Upper lobe of left lung (tissue), 6 donors: ENCODE data around the gene TBC1D19. TPM values are rescaled to one million over a fixed set of nuclear protein-coding genes. Genes with fewer than 3 reads are reported as not detected.
A peak's percentile ranks its signal among the peaks of the same experiment; 100 is the strongest.

Experiments
- ATAC-seq, 2 donors: fragments of 200-7000 bp; cut with Tn5 transposase; one replicate each; pipeline ENCODE4 v1.9.1; 2022; ENCODE audit warnings: mild to moderate bottlenecking in 2 of 2, moderate library complexity in 2 of 2; ENCODE audit not compliant: low FRiP score in 2 of 2
- DNase-seq, 2 donors: peaks; one replicate each; pipeline ENCODE4 v3.0.0-alpha.2; 2019 to 2020
- H3K27ac ChIP-seq, 4 donors: fragments of 200-600 bp; sonication (generic); one replicate each; pipeline ENCODE4 v1.5.1; 2016 to 2019
- H3K27me3 ChIP-seq, 4 donors: fragments of 200-600 bp; sonication (generic); one replicate each; pipeline ENCODE4 v1.5.1; 2017 to 2019
- H3K36me3 ChIP-seq, 4 donors: fragments of 200-600 bp; sonication (generic); one replicate each; pipeline ENCODE4 v1.5.1; 2016 to 2019
- H3K4me1 ChIP-seq, 4 donors: fragments of 200-600 bp; sonication (generic); one replicate each; pipeline ENCODE4 v1.5.1; 2018 to 2019
- H3K4me3 ChIP-seq, 4 donors: fragments of 200-600 bp; sonication (generic); one replicate each; pipeline ENCODE4 v1.5.1; 2017 to 2019; ENCODE audit warnings: mild to moderate bottlenecking in 2 of 4, moderate library complexity in 1 of 4
- H3K9me3 ChIP-seq, 4 donors: fragments of 200-600 bp; sonication (generic); one replicate each; pipeline ENCODE4 v1.5.1; 2018 to 2019
- EP300 ChIP-seq, 4 donors: sonication (generic); formaldehyde crosslinking; IDR thresholded peaks; one replicate each; pipeline ENCODE4 v1.5.1; 2017; ENCODE audit warnings: antibody characterized with exemption in 4 of 4, control low read depth in 2 of 4
- POLR2A ChIP-seq, 4 donors: fragments of 450-650 bp; IDR thresholded peaks; one replicate each; pipeline ENCODE4 v1.5.1; 2016 to 2017; ENCODE audit warnings: antibody characterized with exemption in 4 of 4, mild to moderate bottlenecking in 2 of 4
- POLR2AphosphoS5 ChIP-seq, 2 donors: sonication (generic); formaldehyde crosslinking; IDR thresholded peaks; one replicate each; pipeline ENCODE4 v1.5.1; 2017; ENCODE audit warnings: antibody characterized with exemption in 2 of 2
- WGBS, 2 donors: methylation state at CpG; one replicate each; pipeline ENCODE4 v1.1.5; 2017 to 2018; 5-methylcytosine and 5-hydroxymethylcytosine counted together
- total RNA-seq, 6 donors: library from RNA; depleted of rRNA in 4 of 6; stranded (reverse); fragments of >200 nt in 4 of 6; gene quantifications; one replicate each; pipeline versions ENCODE4 v1.1.0 to v1.2.1, GENCODE V29; 2016 to 2021
- TF ChIP-seq, protein P1 (sequence below), 6 experiments: fragments of 450-650 bp in 4 of 6; fragments of 200-600 bp in 2 of 6; sonication (generic) in 2 of 6; IDR thresholded peaks; one replicate each; pipeline ENCODE4 v1.5.1; 2016 to 2019; ENCODE audit warnings: antibody characterized with exemption in 6 of 6
- donor health status: DM: no; HTN: no; CAD: no; lungs with moderate emphysema.
- donor health status: DM: no; HTN: yes; CAD: no; lungs with severe emphysema.

The TBC1D19 gene
- total RNA-seq, 6 donors from 2014 or later, result 6.8 to 35.6 (median 11.8) TPM

DNA sequence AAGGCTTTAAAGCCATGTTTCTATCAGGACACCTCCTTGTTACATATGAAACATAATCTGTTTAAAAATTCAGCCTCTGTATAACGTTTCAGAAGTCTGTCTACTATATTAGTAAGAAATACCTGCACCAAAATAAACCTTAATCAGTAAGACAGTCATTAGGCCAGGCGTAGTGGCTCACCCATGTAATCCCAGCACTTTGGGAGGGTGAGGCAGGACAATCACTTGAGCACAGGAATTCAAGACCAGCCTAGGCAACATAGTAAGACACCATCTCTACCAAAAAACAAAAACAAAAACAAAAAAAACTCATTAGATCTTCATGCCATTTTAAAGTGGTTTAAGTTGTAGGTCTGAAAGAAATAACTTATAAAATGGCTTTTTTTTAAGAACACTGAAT lies 169.3 kb downstream of the TBC1D19 start:
- peaks cover 0 to 14% (median 0%) of the 10 kb centered on the region in 4 donors for H3K36me3 ChIP-seq
- H3K27ac ChIP-seq, result no peak overlapping the region

GRCh38 chr4:26753617-26754016 lies 169.7 kb downstream of the TBC1D19 start:
- no peaks in the 10 kb centered on the region for H3K9me3 ChIP-seq
- H3K36me3 ChIP-seq, result peaks cover 0 to 10% (median 0%) of the 10 kb centered on the region in 4 donors
- TF ChIP-seq, protein P1, sequence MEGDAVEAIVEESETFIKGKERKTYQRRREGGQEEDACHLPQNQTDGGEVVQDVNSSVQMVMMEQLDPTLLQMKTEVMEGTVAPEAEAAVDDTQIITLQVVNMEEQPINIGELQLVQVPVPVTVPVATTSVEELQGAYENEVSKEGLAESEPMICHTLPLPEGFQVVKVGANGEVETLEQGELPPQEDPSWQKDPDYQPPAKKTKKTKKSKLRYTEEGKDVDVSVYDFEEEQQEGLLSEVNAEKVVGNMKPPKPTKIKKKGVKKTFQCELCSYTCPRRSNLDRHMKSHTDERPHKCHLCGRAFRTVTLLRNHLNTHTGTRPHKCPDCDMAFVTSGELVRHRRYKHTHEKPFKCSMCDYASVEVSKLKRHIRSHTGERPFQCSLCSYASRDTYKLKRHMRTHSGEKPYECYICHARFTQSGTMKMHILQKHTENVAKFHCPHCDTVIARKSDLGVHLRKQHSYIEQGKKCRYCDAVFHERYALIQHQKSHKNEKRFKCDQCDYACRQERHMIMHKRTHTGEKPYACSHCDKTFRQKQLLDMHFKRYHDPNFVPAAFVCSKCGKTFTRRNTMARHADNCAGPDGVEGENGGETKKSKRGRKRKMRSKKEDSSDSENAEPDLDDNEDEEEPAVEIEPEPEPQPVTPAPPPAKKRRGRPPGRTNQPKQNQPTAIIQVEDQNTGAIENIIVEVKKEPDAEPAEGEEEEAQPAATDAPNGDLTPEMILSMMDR (IDR thresholded peaks at IDR 0.05), result no peak
- TF ChIP-seq POLR2A (IDR thresholded peaks at IDR 0.05) (no peak), POLR2AphosphoS5 (IDR thresholded peaks at IDR 0.05) (no peak), EP300 (IDR thresholded peaks at IDR 0.05) (no peak)
- DNase-seq (peak in 1 of 2 donors; percentile 24), ATAC-seq (peak; percentile 49 to 68)
- H3K27me3 ChIP-seq, result no peaks in the 10 kb centered on the region
- 40 to 52% methylated on average over 10 of the region's 10 CpGs for WGBS, 2 donors
- no peak overlapping the region for H3K4me3 ChIP-seq
- H3K27ac ChIP-seq, result peak overlapping the region in 1 of 4 donors; percentile 21
- peaks cover 0 to 12% (median 7%) of the 10 kb centered on the region in 4 donors for H3K4me1 ChIP-seq

More for the DNA sequence above, 169.3 kb downstream of the TBC1D19 start:
- Histone ChIP-seq H3K4me1 (peaks cover 0 to 13% (median 7%) of the 10 kb centered on the region in 4 donors), H3K9me3 (no peaks in the 10 kb centered on the region), H3K27me3 (no peaks in the 10 kb centered on the region), H3K4me3 (no peak overlapping the region)
- no peak for DNase-seq
- no peak for ATAC-seq
- WGBS, 2 donors, result 92 to 94% methylated on average over 2 of the region's 2 CpGs
- no peak for TF ChIP-seq POLR2AphosphoS5 (IDR thresholded peaks at IDR 0.05)
- TF ChIP-seq POLR2A (IDR thresholded peaks at IDR 0.05), result no peak
- TF ChIP-seq, protein P1 (IDR thresholded peaks at IDR 0.05), result no peak
- TF ChIP-seq EP300 (IDR thresholded peaks at IDR 0.05), result no peak

GRCh38 chr4:26757751-26758150 lies 173.9 kb downstream of the TBC1D19 start:
- Histone ChIP-seq H3K9me3 (no peaks in the 10 kb centered on the region), H3K4me1 (peaks cover 0 to 7% (median 4%) of the 10 kb centered on the region in 4 donors), H3K27ac (no peak overlapping the region), H3K36me3 (no peaks in the 10 kb centered on the region), H3K4me3 (no peak overlapping the region), H3K27me3 (no peaks in the 10 kb centered on the region)
- 83 to 96% methylated on average over 1 of the region's 1 CpG for WGBS, 2 donors
- ATAC-seq, result no peak
- no peak for DNase-seq
- TF ChIP-seq POLR2A (IDR thresholded peaks at IDR 0.05) (no peak), EP300 (IDR thresholded peaks at IDR 0.05) (no peak), POLR2AphosphoS5 (IDR thresholded peaks at IDR 0.05) (no peak)
- TF ChIP-seq, protein P1 (IDR thresholded peaks at IDR 0.05), result no peak

DNA sequence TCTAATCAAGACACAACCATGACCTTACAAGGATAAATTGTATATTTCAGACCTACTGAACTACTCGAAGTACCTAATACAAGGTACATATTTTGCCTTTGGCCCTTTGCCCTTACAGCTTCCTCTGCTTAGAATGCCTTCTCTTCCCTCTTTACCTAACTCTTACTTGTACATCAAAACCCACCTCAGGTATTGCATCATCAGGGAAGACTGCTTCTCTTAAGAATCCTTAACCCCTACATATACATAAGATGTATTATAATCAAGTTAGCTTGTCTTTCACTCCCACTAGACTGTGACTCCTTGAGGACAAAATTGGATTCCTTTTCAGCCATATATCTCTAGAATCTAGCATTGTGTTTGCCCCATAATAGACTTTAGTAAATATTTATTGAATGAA lies 175.0 kb downstream of the TBC1D19 start:
- Histone ChIP-seq H3K27me3 (no peaks in the 10 kb centered on the region), H3K4me3 (no peak overlapping the region), H3K27ac (no peak overlapping the region), H3K36me3 (no peaks in the 10 kb centered on the region), H3K9me3 (no peaks in the 10 kb centered on the region), H3K4me1 (peaks cover 0 to 5% (median 2%) of the 10 kb centered on the region in 4 donors)
- DNase-seq (no peak), ATAC-seq (no peak)
- 79 to 89% methylated on average over 1 of the region's 1 CpG for WGBS, 2 donors
- TF ChIP-seq POLR2A (IDR thresholded peaks at IDR 0.05) (no peak), POLR2AphosphoS5 (IDR thresholded peaks at IDR 0.05) (no peak), EP300 (IDR thresholded peaks at IDR 0.05) (no peak)
- TF ChIP-seq, protein P1 (IDR thresholded peaks at IDR 0.05), result no peak

DNA sequence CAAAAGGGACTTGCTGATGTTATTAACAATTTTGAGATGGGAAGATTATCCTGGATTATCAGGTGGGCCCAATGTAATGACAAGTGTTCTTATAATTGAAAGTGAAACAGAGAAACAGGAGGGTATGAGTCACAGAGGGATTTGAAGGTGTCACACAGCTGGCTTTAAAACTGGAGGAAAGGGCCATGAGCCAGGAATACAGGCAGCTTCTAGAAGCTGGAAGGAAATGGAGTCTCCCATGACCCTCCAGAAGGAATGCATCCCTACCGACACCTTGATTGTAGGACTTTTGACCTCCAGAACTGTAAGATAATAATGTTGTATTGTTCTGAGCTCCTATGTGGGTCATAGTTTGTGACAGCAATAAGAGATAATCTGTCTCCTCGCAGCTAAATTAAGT lies 178.8 kb downstream of the TBC1D19 start:
- Histone ChIP-seq H3K9me3 (no peaks in the 10 kb centered on the region), H3K4me3 (no peak overlapping the region), H3K4me1 (no peaks in the 10 kb centered on the region), H3K36me3 (no peaks in the 10 kb centered on the region), H3K27me3 (no peaks in the 10 kb centered on the region), H3K27ac (no peak overlapping the region)
- no peak for DNase-seq
- TF ChIP-seq POLR2AphosphoS5 (IDR thresholded peaks at IDR 0.05), result no peak
- TF ChIP-seq, protein P1 (IDR thresholded peaks at IDR 0.05), result no peak
- no peak for TF ChIP-seq POLR2A (IDR thresholded peaks at IDR 0.05)
- TF ChIP-seq EP300 (IDR thresholded peaks at IDR 0.05), result no peak
- ATAC-seq, result no peak
- 79 to 80% methylated on average over 2 of the region's 2 CpGs for WGBS, 2 donors
